ENCODE measurements around the gene DSCAML1.

DNA sequence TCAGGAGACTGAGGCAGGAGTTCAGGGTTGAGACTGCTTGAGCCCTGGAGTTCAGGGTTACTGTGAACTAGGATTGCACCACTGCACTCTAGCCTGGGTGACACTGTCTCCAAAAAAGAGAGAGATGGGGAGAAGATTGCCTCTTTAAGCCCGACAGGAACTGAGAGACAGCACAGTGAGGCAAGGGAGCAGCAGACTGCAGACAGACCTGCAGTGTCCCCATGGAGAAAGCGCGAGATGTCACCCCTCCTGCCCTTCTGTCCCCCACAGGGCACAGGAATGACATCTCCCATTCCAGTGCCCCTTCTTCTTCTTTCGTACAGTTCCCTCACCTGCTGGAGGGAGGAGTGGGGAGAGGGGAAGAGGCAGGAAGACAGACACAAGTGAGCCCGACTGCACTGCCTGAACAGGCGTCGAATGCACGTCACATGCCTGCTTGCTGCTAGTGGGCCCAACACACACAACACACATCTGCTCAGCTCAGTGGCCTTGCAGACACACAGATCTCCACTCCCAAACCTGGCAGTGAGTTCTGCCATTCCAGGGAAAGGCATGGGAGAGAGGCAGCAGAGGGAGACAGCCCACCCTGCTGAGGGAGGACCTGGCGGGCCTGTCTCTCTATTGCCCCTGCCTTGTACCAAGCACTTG, 167.0 kb downstream of the DSCAML1 start:
- TF ChIP-seq POLR2A (IDR thresholded peaks at IDR 0.05): no peak
- no peak for TF ChIP-seq EP300 (IDR thresholded peaks at IDR 0.05)
- no peak for TF ChIP-seq CTCF (IDR thresholded peaks at IDR 0.05)
- TF ChIP-seq POLR2AphosphoS5 (IDR thresholded peaks at IDR 0.05): no peak
